Measurements from ENCODE around the gene TTC17. TPM values are rescaled to one million over a fixed set of nuclear protein-coding genes. Genes with fewer than 3 reads are reported as not detected.

The TTC17 gene
- total RNA-seq, 3 donors from 2014 or later (not counting 1 experiment from before 2014, with no cell fraction given), result 100 to 129 (median 101) TPM

GRCh38 chr11:43360361-43361032 lies 1.8 kb downstream of the TTC17 start:
- no peak for TF ChIP-seq CTCF (IDR thresholded peaks at IDR 0.05)
- H3K4me1 Mint-ChIP-seq, result peaks cover 45 to 51% of the 10 kb centered on the region in 2 donors
- Histone ChIP-seq H3K27me3 (ENCODE audit: control insufficient read depth, insufficient read depth, low read length) (no peaks in the 10 kb centered on the region), H3K4me3 (ENCODE audit: low read length) (no peak overlapping the region), H3K9me3 (ENCODE audit: control insufficient read depth, insufficient read depth, low read length) (no peaks in the 10 kb centered on the region), H3K27ac (ENCODE audit: low read length) (no peak overlapping the region), H3K36me3 (ENCODE audit: control insufficient read depth, insufficient read depth, low read length) (peaks cover 5% of the 10 kb centered on the region), H3K4me1 (ENCODE audit: control insufficient read depth, insufficient read depth, low read length) (peaks cover 14% of the 10 kb centered on the region)
- no peak for ATAC-seq
- H3K36me3 Mint-ChIP-seq, result no peaks in the 10 kb centered on the region
- WGBS (ENCODE audit: insufficient coverage), result 13% methylated on average over 1 of the region's 1 CpG
- intact Hi-C loops (cut with micrococcal nuclease), result no loop called here
- no peaks in the 10 kb centered on the region for H3K27me3 Mint-ChIP-seq (ENCODE audit: low read depth in 2 of 2)
- H3K4me3 Mint-ChIP-seq, result peak overlapping the region; percentile 99
- peak in 1 of 2 donors; percentile 28 for DNase-seq
- H3K9me3 Mint-ChIP-seq, result no peaks in the 10 kb centered on the region
- H3K27ac Mint-ChIP-seq, result peak overlapping the region; percentile 96

- intact Hi-C loops (cut with micrococcal nuclease), result no loop called here
- no peak for ATAC-seq
- H3K4me3 ChIP-seq (ENCODE audit: low read length), result no peak overlapping the region
- H3K36me3 ChIP-seq (ENCODE audit: control insufficient read depth, insufficient read depth, low read length), result peaks cover 13% of the 10 kb centered on the region
- H3K27me3 ChIP-seq (ENCODE audit: control insufficient read depth, insufficient read depth, low read length), result no peaks in the 10 kb centered on the region
- Mint-ChIP-seq H3K4me3 (no peak overlapping the region), H3K9me3 (no peaks in the 10 kb centered on the region), H3K36me3 (no peaks in the 10 kb centered on the region), H3K4me1 (peaks cover 57% of the 10 kb centered on the region in 2 donors), H3K27me3 (ENCODE audit: low read depth in 2 of 2) (no peaks in the 10 kb centered on the region), H3K27ac (no peak overlapping the region)
- no peak for DNase-seq
- no peaks in the 10 kb centered on the region for H3K9me3 ChIP-seq (ENCODE audit: control insufficient read depth, insufficient read depth, low read length)
- H3K4me1 ChIP-seq (ENCODE audit: control insufficient read depth, insufficient read depth, low read length), result peaks cover 2% of the 10 kb centered on the region
- no peak for TF ChIP-seq CTCF (IDR thresholded peaks at IDR 0.05)
- no peak overlapping the region for H3K27ac ChIP-seq (ENCODE audit: low read length)
- WGBS (ENCODE audit: insufficient coverage), result 83% methylated on average over 5 of the region's 5 CpGs
Measured at GRCh38 chr11:43366677-43367076, 8.0 kb downstream of the TTC17 start.

GRCh38 chr11:43367382-43368178 lies 8.9 kb downstream of the TTC17 start:
- Histone ChIP-seq H3K4me3 (ENCODE audit: low read length) (no peak overlapping the region), H3K9me3 (ENCODE audit: control insufficient read depth, insufficient read depth, low read length) (no peaks in the 10 kb centered on the region), H3K4me1 (ENCODE audit: control insufficient read depth, insufficient read depth, low read length) (peaks cover 2% of the 10 kb centered on the region), H3K27me3 (ENCODE audit: control insufficient read depth, insufficient read depth, low read length) (no peaks in the 10 kb centered on the region), H3K27ac (ENCODE audit: low read length) (no peak overlapping the region), H3K36me3 (ENCODE audit: control insufficient read depth, insufficient read depth, low read length) (peaks cover 16% of the 10 kb centered on the region)
- Mint-ChIP-seq H3K4me3 (no peak overlapping the region), H3K4me1 (peaks cover 56 to 57% of the 10 kb centered on the region in 2 donors), H3K27me3 (ENCODE audit: low read depth in 2 of 2) (no peaks in the 10 kb centered on the region), H3K27ac (no peak overlapping the region), H3K36me3 (no peaks in the 10 kb centered on the region), H3K9me3 (no peaks in the 10 kb centered on the region)
- DNase-seq (no peak), ATAC-seq (no peak)
- WGBS (ENCODE audit: insufficient coverage), result 76% methylated on average over 7 of the region's 7 CpGs
- intact Hi-C loops (cut with micrococcal nuclease), result no loop called here
- no peak for TF ChIP-seq CTCF (IDR thresholded peaks at IDR 0.05)
